DND-41 (cell line): ENCODE measurements around the gene IGSF10.

Source experiments
- EZH2 ChIP-seq: IDR thresholded peaks from 3 replicates; pipeline ENCODE4 v1.6.1; 2012; ENCODE audit warnings: borderline replicate concordance, low read depth, mild to moderate bottlenecking, moderate library complexity, low read length, inconsistent platforms; ENCODE audit not compliant: severe bottlenecking
- TF ChIP-seq, protein P1 (sequence below): IDR thresholded peaks from 2 replicates; pipeline ENCODE4 v1.5.1; 2012; ENCODE audit warnings: borderline replicate concordance, low read length, moderate library complexity, mild to moderate bottlenecking; ENCODE audit not compliant: poor library complexity, severe bottlenecking; ENCODE audit errors: extremely low read depth

DNA sequence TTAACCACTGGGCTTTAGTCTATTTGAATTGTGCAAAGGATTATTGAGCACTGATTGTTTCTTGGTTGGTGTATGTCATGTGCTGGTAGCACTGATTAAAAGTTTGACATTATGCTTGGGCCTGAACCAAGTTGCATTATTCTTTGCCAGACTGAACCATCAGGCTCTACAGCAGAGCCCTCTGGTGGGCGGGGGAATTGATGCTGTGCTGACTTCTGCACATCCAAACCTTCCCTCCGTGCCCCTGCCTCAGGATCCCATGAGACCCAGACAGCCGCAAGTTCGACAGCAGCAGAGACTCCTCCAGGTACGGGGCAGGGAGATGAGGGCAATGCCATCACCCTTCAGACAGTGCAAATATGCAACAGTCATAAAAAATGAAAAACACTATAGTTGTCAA is 47.9 kb downstream of the IGSF10 start:
- TF ChIP-seq, protein P1, sequence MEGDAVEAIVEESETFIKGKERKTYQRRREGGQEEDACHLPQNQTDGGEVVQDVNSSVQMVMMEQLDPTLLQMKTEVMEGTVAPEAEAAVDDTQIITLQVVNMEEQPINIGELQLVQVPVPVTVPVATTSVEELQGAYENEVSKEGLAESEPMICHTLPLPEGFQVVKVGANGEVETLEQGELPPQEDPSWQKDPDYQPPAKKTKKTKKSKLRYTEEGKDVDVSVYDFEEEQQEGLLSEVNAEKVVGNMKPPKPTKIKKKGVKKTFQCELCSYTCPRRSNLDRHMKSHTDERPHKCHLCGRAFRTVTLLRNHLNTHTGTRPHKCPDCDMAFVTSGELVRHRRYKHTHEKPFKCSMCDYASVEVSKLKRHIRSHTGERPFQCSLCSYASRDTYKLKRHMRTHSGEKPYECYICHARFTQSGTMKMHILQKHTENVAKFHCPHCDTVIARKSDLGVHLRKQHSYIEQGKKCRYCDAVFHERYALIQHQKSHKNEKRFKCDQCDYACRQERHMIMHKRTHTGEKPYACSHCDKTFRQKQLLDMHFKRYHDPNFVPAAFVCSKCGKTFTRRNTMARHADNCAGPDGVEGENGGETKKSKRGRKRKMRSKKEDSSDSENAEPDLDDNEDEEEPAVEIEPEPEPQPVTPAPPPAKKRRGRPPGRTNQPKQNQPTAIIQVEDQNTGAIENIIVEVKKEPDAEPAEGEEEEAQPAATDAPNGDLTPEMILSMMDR, result no peak
- TF ChIP-seq EZH2, result no peak
